Body of pancreas (tissue), 4 donors: Measurements from ENCODE around the gene ENTHD1. TPM values are rescaled to one million over a fixed set of nuclear protein-coding genes. Genes with fewer than 3 reads are reported as not detected.

Experiments used
- ATAC-seq: fragments of 150-250 bp; one replicate; pipeline ENCODE4 v1.9.1; 2016
- DNase-seq, 4 donors: peaks; one replicate each; pipeline ENCODE4 v3.0.0-alpha.2; 2019
- H3K27ac ChIP-seq, 4 donors: fragments of 200-600 bp; sonication (generic); 1 replicate in 3 of 4; 2 replicates in 1 of 4; pipeline versions ENCODE4 v1.5.1 to v1.6.1; 2016 to 2019; ENCODE audit warnings: mild to moderate bottlenecking in 1 of 4, mixed read lengths in 1 of 4, moderate library complexity in 1 of 4
- H3K27me3 ChIP-seq, 2 donors: fragments of 200-600 bp; sonication (generic); one replicate each; pipeline ENCODE4 v1.6.0; 2016; ENCODE audit warnings: mild to moderate bottlenecking in 1 of 2
- H3K36me3 ChIP-seq, 2 donors: fragments of 200-600 bp; sonication (generic); replicated peaks in 1 of 2; 2 replicates each; pipeline ENCODE4 v1.5.1; 2016; ENCODE audit warnings: low read depth in 2 of 2; ENCODE audit not compliant: insufficient read depth in 1 of 2
- H3K4me1 ChIP-seq: fragments of 200-600 bp; sonication (generic); one replicate; pipeline ENCODE4 v1.6.0; 2016
- H3K4me3 ChIP-seq, 2 donors: fragments of 200-600 bp; sonication (generic); 1 replicate in 1 of 2; 2 replicates in 1 of 2; pipeline ENCODE4 v1.5.1; 2016 to 2019
- H3K9me3 ChIP-seq, 3 donors: fragments of 200-600 bp; sonication (generic); 1 replicate in 2 of 3; 2 replicates in 1 of 3; pipeline ENCODE4 v1.5.1; 2016
- CTCF ChIP-seq, 7 experiments: fragments of 450-650 bp in 4 of 7; fragments of 200-600 bp in 3 of 7; sonication (generic) in 3 of 7; IDR thresholded peaks; one replicate each; pipeline ENCODE4 v1.5.1; 2016 to 2019; ENCODE audit warnings: antibody characterized with exemption in 7 of 7
- POLR2A ChIP-seq, 3 donors: fragments of 450-650 bp; IDR thresholded peaks; one replicate each; pipeline ENCODE4 v1.6.1; 2016; ENCODE audit warnings: antibody characterized with exemption in 3 of 3, mild to moderate bottlenecking in 2 of 3
- WGBS, 2 donors: methylation state at CpG; one replicate each; pipeline ENCODE4 v1.1.5; 2017; 5-methylcytosine and 5-hydroxymethylcytosine counted together
- intact Hi-C: fragments of 100-400 bp; cut with DNase I; formaldehyde crosslinking; loops from one replicate; pipeline ENCODE4 v1.15.1; 2023
- total RNA-seq, 2 donors: library from RNA; depleted of rRNA; stranded (reverse); fragments of >200 nt; gene quantifications; one replicate each; pipeline ENCODE4 v1.1.0, GENCODE V29; 2016

Gene ENTHD1
- total RNA-seq, 2 donors from 2014 or later = not detected

- no peaks in the 10 kb centered on the region for H3K4me1 ChIP-seq
- H3K27ac ChIP-seq = no peak within 1 kb of the TSS
- H3K9me3 ChIP-seq = no peaks in the 10 kb centered on the region
- 59 to 66% methylated on average over 4 of the region's 4 CpGs for WGBS, 2 donors
- peak in 1 of 4 donors; percentile 13 for DNase-seq
- H3K4me3 ChIP-seq = no peak within 1 kb of the TSS
- no peaks in the 10 kb centered on the region for H3K27me3 ChIP-seq
- no peak for TF ChIP-seq POLR2A (IDR thresholded peaks at IDR 0.05)
- no peak for TF ChIP-seq CTCF (IDR thresholded peaks at IDR 0.05)
- intact Hi-C loops = no loop called here
- H3K36me3 ChIP-seq = no peaks in the 10 kb centered on the region
- ATAC-seq = no peak
Measured at GRCh38 chr22:39900306-39901227, 7.0 kb upstream of the ENTHD1 start, which contains the start of gene GRAP2. TSS of gene GRAP2 (plus strand) at chr22:39901084. CDS start at chr22:39947107, 46,023 bp downstream.

GRCh38 chr22:39898997-39899396 is 5.4 kb upstream of the ENTHD1 start:
- ATAC-seq = no peak
- Histone ChIP-seq H3K36me3 (no peaks in the 10 kb centered on the region), H3K27ac (no peak overlapping the region), H3K4me3 (no peak overlapping the region), H3K9me3 (no peaks in the 10 kb centered on the region), H3K27me3 (no peaks in the 10 kb centered on the region), H3K4me1 (no peaks in the 10 kb centered on the region)
- intact Hi-C loops = no loop called here
- TF ChIP-seq CTCF (IDR thresholded peaks at IDR 0.05) (no peak), POLR2A (IDR thresholded peaks at IDR 0.05) (no peak)
- DNase-seq = no peak
- WGBS, 2 donors = 64 to 65% methylated on average over 2 of the region's 2 CpGs

- no peak for ATAC-seq
- Histone ChIP-seq H3K4me3 (no peak overlapping the region), H3K36me3 (no peaks in the 10 kb centered on the region), H3K4me1 (no peaks in the 10 kb centered on the region), H3K9me3 (no peaks in the 10 kb centered on the region), H3K27me3 (no peaks in the 10 kb centered on the region), H3K27ac (no peak overlapping the region)
- DNase-seq = no peak
- intact Hi-C loops = no loop called here
- TF ChIP-seq CTCF (IDR thresholded peaks at IDR 0.05) = no peak
- TF ChIP-seq POLR2A (IDR thresholded peaks at IDR 0.05) = no peak
- 72 to 85% methylated on average over 3 of the region's 3 CpGs for WGBS, 2 donors
Measured at GRCh38 chr22:39897841-39898240, 4.3 kb upstream of the ENTHD1 start.

- H3K27me3 ChIP-seq = no peaks in the 10 kb centered on the region
Measured at GRCh38 chr22:39896313-39896996, 2.9 kb upstream of the ENTHD1 start.

More at GRCh38 chr22:39896313-39896996, 2.9 kb upstream of the ENTHD1 start:
- Histone ChIP-seq H3K4me1 (no peaks in the 10 kb centered on the region), H3K36me3 (no peaks in the 10 kb centered on the region), H3K4me3 (no peak overlapping the region), H3K27ac (no peak overlapping the region), H3K9me3 (no peaks in the 10 kb centered on the region)
- intact Hi-C loops = no loop called here
- ATAC-seq = no peak
- WGBS, 2 donors = 75 to 77% methylated on average over 6 of the region's 6 CpGs
- no peak for DNase-seq
- no peak for TF ChIP-seq CTCF (IDR thresholded peaks at IDR 0.05)
- TF ChIP-seq POLR2A (IDR thresholded peaks at IDR 0.05) = no peak
